ACC112 (cell line): Measurements from ENCODE around the gene CFB.
"Not testable (repeated sequence)": the region's sequence is repeated elsewhere in the genome, so short reads cannot be mapped to it uniquely, and the experiment has no call there.

Source experiments
- H2AFZ ChIP-seq: fragments of 200-600 bp; sonication (generic); one replicate; pipeline ENCODE4 v1.6.0; 2017; ENCODE audit warnings: antibody characterized with exemption, low read length; ENCODE audit not compliant: unreplicated experiment
- H3K27ac ChIP-seq: fragments of 200-600 bp; sonication (generic); 2 replicates; pipeline ENCODE4 v1.5.1; 2014; ENCODE audit warnings: low read depth, mild to moderate bottlenecking, antibody characterized with exemption, low read length, moderate library complexity
- H3K27me3 ChIP-seq: fragments of 200-600 bp; sonication (generic); 2 replicates; pipeline ENCODE4 v1.6.1; 2014; ENCODE audit warnings: mild to moderate bottlenecking, antibody characterized with exemption, low read length, moderate library complexity, mixed read lengths; ENCODE audit not compliant: insufficient read depth
- H3K36me3 ChIP-seq: fragments of 200-600 bp; sonication (generic); 2 replicates; pipeline ENCODE4 v1.6.1; 2016; ENCODE audit warnings: mild to moderate bottlenecking, antibody characterized with exemption, low read length, moderate library complexity, mixed read lengths; ENCODE audit not compliant: insufficient read depth
- H3K4me1 ChIP-seq: fragments of 200-600 bp; sonication (generic); one replicate; pipeline ENCODE4 v1.6.1; 2016; ENCODE audit warnings: low read length, mixed read lengths; ENCODE audit not compliant: insufficient read depth, unreplicated experiment, control insufficient read depth
- H3K4me3 ChIP-seq: fragments of 200-600 bp; sonication (generic); 2 replicates; pipeline ENCODE4 v1.5.1; 2014; ENCODE audit warnings: mild to moderate bottlenecking, low read depth, low read length
- H3K79me2 ChIP-seq: fragments of 200-600 bp; sonication (generic); one replicate; pipeline ENCODE4 v1.6.0; 2016; ENCODE audit warnings: low read length; ENCODE audit not compliant: control insufficient read depth, unreplicated experiment, insufficient read depth

Gene CFB

DNA sequence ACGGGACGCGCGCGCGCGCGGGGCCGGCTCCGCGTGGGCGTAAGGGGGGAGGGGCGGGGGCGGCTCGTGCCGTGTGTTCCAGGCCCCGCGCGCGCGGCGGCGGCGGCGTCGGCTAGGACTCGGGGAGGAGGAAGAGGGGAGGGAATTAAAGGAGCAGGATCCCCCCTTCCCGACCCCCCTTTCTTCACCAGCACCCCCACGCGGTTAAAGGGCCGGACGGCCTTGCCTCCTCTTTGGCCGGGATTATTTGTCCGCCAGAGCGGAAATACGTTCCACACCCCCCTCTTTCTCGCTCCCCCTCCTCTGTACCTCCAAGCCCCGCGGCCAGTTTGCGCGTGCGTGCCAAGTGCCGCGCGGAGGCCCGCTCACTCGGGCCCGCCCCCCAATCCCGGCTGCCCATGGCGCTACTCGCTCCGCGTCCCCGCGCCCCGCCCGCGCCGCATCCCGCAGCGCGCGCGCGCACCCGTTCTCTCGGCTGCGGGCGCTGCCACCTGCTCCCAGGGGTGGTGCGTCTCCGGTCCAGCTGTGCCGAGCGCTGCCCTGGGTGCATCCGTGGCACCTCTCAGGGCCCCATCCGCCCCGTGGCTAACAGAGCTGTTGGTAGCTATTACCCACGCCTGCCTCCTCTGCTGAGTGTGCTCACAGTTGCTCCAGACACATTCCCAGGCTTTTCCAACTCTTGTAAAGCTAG, 43.8 kb upstream of the CFB start, which contains the start of gene ZBTB12:
Gene ZBTB12 (minus strand): TSS at position 134 of the 691 bp plus-strand sequence. CDS start 781 bp downstream, outside the sequence.
- Histone ChIP-seq H3K79me2 (peaks cover 5% of the 10 kb centered on the region), H3K36me3 (no peaks in the 10 kb centered on the region), H3K4me3 (peak within 1 kb of the TSS; percentile 79), H3K27ac (peak within 1 kb of the TSS; percentile 33; the same call in 1 of the 2 replicates), H3K4me1 (peaks cover 18% of the 10 kb centered on the region), H3K27me3 (no peaks in the 10 kb centered on the region), H2AFZ (peak within 1 kb of the TSS; percentile 68)

DNA sequence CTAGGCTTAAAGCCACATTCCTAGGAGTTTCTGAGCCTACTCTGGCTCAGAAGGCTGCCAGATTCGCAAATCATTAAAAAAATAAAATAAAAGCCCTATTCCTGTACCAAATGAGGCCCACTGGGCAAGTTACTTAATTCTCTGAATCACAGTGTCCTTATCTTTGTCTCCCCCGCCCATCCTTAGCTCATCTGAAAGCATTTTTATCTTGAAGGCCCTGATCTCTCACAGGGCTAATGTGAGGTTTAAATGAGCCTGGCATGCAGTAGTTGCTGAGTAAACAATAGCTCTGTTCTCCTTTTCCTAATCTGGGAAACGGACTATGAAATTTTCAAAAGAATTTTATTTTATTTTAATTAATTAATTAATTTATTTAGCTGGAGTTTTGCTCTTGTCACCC, 41.9 kb upstream of the CFB start:
- Histone ChIP-seq H3K4me1 (peaks cover 30% of the 10 kb centered on the region), H3K27me3 (no peaks in the 10 kb centered on the region), H3K4me3 (no peak overlapping the region), H3K79me2 (no peaks in the 10 kb centered on the region), H2AFZ (no peak overlapping the region), H3K27ac (no peak overlapping the region), H3K36me3 (no peaks in the 10 kb centered on the region)

DNA sequence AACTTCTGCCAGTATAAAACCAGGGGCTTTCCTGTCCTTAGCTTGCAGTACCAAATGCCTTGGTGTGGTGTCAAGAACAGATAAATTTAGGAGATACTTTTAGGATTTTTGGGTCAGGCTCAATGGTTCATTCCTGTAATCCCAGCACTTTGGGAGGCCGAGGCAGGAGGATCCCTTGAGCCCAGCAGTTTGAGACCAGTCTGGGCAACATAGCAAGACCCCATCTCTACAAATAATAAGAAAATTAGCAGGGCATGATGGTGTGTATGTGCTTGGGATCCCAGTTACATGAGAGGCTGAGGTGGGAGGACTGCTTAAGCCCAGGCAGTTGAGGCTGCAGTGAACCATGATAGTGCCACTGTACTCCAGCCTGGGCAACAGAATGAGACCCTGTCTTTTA, 40.9 kb upstream of the CFB start:
- H2AFZ ChIP-seq: no peak overlapping the region
- no peaks in the 10 kb centered on the region for H3K27me3 ChIP-seq
- no peak overlapping the region for H3K4me3 ChIP-seq
- no peaks in the 10 kb centered on the region for H3K79me2 ChIP-seq
- no peaks in the 10 kb centered on the region for H3K36me3 ChIP-seq
- H3K27ac ChIP-seq: no peak overlapping the region
- H3K4me1 ChIP-seq: peaks cover 41% of the 10 kb centered on the region

DNA sequence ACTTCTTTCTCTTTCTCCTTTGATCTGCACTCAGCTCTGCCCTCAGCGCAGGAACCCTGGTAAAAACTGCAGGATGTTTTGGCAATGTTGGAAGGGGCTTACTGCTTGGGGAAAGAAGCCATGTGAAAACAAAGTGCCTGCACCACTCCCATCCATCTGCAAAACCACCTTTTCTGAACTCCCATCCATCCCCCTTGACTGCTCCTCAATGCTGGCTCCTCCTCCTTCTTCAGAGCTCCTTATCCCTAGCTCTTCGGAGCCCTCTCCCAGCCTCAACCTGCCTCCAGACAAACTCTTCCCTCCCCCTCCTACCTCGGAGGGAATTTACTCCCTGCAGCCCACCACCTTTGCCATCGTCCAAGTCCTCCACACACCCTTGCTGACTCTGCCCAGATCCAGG, 39.8 kb upstream of the CFB start:
- Histone ChIP-seq H3K27ac (no peak overlapping the region), H3K36me3 (no peaks in the 10 kb centered on the region), H3K4me1 (peaks cover 41% of the 10 kb centered on the region), H3K27me3 (no peaks in the 10 kb centered on the region), H3K4me3 (no peak overlapping the region), H2AFZ (no peak overlapping the region), H3K79me2 (no peaks in the 10 kb centered on the region)

DNA sequence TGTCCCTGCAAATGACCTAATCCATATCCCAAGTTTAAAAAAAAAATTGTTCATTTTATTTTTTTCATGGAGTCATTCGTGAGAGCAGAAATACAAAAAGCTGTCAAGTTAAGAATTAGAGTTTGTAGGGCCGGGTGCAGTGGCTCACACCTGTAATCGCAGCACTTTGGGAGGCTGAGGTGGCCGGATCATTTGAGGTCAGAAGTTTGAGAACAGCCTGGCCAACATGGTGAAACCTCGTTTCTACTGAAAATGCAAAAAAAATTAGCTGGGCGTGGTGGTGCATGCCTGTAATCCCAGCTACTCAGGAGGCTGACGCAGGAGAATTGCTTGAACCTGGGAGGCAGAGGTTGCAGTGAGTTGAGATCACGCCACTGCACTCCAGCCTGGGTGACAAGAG, 39.2 kb upstream of the CFB start:
- not testable (repeated sequence) for H3K79me2 ChIP-seq, H3K36me3 ChIP-seq, H3K27me3 ChIP-seq, H3K27ac ChIP-seq, H2AFZ ChIP-seq, H3K4me3 ChIP-seq
- H3K4me1 ChIP-seq: peaks cover 39% of the 10 kb centered on the region

DNA sequence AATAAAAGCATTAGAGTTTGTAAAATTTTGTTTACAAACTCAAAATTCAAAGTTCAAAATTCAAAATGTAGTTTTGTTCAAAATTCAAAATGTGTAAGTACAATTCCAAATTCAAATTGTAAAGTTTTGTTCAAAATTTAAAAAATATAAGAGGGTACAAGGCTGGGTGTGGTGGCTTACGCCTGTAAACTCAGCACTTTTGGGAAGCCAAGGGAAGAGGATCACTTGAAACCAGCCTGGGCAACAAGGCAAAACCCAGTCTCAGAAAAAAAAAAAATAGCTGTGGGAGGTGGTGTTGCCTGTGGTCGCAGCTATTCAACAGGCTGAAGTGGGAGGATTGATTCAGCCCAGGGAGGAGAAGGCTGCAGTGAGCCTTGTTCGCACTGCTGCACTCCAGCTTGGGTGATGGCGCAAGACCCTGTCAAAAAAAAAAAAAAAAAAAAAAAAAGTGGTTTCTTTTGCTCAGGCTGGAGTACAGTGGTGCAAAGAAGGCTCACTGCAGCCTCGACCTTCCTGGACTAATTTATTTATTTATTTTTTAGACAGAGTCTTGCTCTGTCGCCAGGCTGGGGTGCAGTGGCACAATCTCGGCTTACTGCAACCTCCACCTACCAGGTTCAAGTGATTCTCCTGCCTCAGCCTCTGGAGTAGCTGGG, 38.6 kb upstream of the CFB start:
- H3K27ac ChIP-seq: no peak overlapping the region
- no peak overlapping the region for H2AFZ ChIP-seq
- no peaks in the 10 kb centered on the region for H3K36me3 ChIP-seq
- no peaks in the 10 kb centered on the region for H3K79me2 ChIP-seq
- H3K4me1 ChIP-seq: peaks cover 39% of the 10 kb centered on the region
- H3K4me3 ChIP-seq: no peak overlapping the region
- H3K27me3 ChIP-seq: no peaks in the 10 kb centered on the region

DNA sequence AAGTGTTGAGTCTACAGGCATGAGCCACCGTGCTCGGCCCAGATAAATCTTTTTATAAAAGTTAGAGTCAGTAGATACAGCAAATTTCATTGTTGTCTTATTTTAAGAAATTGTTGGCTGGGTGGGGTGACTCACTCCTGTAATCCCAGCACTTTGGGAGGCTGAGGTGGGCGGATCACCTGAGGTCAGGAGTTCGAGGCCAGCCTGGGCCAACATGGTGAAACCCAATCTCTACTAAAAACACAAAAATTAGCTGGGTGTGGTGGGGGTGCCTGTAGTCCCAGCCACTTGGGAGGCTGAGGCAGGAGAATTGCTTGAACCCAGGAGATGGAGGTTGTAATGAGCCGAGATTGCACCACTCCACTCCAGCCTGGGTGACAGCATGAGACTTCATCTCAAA, 37.6 kb upstream of the CFB start:
- Histone ChIP-seq H3K4me1 (peaks cover 34% of the 10 kb centered on the region), H3K27ac (peak overlapping the region; percentile 92)
- H2AFZ ChIP-seq, H3K27me3 ChIP-seq, H3K79me2 ChIP-seq, H3K36me3 ChIP-seq, H3K4me3 ChIP-seq: not testable (repeated sequence)

DNA sequence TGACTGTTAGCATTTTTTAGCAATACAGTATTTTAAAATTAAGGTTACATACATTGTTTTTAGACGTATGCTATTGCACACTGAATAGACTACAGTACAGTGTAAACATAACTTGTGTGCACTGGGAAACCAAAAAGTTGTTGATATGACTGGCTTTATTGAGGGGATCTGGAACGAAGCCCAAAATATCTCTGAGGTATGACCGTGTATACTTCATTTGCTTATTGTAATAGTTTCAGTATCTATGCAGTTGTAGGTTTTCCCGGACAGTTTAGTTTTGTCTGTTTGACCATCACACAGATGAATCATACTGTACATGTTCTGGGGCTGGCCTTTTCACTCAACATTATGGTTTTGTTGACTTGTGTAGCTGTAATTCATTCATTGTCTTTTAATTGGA, 37.1 kb upstream of the CFB start:
- H2AFZ ChIP-seq: no peak overlapping the region
- H3K27me3 ChIP-seq: no peaks in the 10 kb centered on the region
- peaks cover 31% of the 10 kb centered on the region for H3K4me1 ChIP-seq
- H3K4me3 ChIP-seq: no peak overlapping the region
- H3K36me3 ChIP-seq: no peaks in the 10 kb centered on the region
- H3K79me2 ChIP-seq: no peaks in the 10 kb centered on the region
- H3K27ac ChIP-seq: peak overlapping the region; percentile 92

DNA sequence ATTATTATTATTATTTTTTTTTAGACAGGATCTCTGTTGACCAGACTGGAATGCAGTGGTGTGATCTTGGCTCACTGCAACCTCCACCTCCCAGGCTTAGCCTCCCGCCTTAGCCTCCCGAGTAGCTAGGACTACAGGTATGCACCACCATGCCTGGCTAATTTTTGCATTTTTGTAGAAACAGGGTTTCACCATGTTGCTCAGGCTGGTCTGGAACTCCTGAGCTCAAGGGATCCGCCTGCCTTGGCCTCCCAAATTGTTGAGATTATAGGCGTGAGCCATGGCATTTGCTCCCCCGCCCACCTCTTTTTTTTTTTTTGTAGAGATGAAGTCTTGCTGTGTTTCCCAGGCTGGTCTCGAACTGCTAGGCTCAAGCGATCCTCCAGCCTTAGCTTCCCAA, 36.6 kb upstream of the CFB start:
- Histone ChIP-seq H3K4me1 (peaks cover 28% of the 10 kb centered on the region), H3K27ac (peak overlapping the region; percentile 92)
- not testable (repeated sequence) for H3K79me2 ChIP-seq, H3K27me3 ChIP-seq, H3K4me3 ChIP-seq, H3K36me3 ChIP-seq, H2AFZ ChIP-seq

DNA sequence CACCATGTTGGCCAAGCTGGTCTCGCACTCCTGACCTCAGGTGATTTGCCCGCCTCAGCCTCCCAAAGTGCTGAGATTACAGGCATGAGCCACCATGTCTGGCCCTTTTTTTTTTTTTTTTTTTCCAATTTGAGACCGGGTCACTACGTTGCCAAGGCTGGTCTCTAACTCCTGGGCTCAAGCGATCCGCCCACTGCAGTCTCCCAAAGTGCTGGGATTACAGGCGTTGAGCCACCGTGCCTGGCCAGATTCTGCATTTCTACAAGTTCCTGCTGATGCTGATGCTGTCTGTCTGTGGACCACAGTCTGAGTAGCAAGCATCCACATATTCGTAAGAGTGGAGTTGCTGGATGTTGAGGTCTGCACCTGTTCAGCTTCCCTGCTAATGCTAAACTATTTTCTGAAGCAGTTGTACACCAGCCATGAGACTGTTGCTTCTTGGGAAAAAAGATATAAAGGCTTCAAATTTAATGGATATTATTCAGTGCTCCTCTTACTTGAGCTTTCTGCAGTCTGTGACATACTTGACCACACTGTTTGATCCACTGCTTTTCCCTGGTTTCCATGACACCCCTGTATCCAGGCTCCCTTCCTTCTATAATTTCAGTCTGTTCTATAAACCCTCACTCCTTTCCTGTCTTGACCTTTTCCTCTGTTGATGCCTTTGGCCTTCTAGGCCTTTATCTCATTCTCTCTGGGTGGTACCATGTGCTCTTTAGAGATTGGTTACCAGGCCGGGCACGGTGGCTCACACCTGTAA, 33.9 kb upstream of the CFB start:
- Histone ChIP-seq H3K79me2 (no peaks in the 10 kb centered on the region), H3K4me1 (peaks cover 27% of the 10 kb centered on the region), H3K36me3 (no peaks in the 10 kb centered on the region), H3K4me3 (no peak overlapping the region), H2AFZ (no peak overlapping the region), H3K27me3 (no peaks in the 10 kb centered on the region), H3K27ac (no peak overlapping the region)
